Right atrium auricular region (tissue), 2 donors: ENCODE data around the gene CD47. TPM values are rescaled to one million over a fixed set of nuclear protein-coding genes. Genes with fewer than 3 reads are reported as not detected.
A peak's percentile ranks its signal among the peaks of the same experiment; 100 is the strongest.

Experiments used
- DNase-seq: peaks from one replicate; pipeline ENCODE4 v3.0.0-alpha.2; 2019; ENCODE audit warnings: low spot score
- H3K27ac ChIP-seq, 2 donors: fragments of 200-600 bp; sonication (generic); 1 replicate in 1 of 2; 2 replicates in 1 of 2; pipeline ENCODE4 v1.5.1; 2016 to 2019
- H3K27me3 ChIP-seq, 2 donors: fragments of 200-600 bp; sonication (generic); one replicate each; pipeline versions ENCODE4 v1.5.1 to v1.6.0; 2017 to 2019
- H3K36me3 ChIP-seq: fragments of 200-600 bp; sonication (generic); one replicate; pipeline ENCODE4 v1.5.1; 2016
- H3K4me1 ChIP-seq, 2 donors: fragments of 200-600 bp; sonication (generic); one replicate each; pipeline versions ENCODE4 v1.5.1 to v1.6.0; 2017 to 2019
- H3K4me3 ChIP-seq, 2 donors: fragments of 200-600 bp; sonication (generic); 1 replicate in 1 of 2; 2 replicates in 1 of 2; pipeline ENCODE4 v1.5.1; 2017 to 2019; ENCODE audit warnings: mild to moderate bottlenecking in 1 of 2, moderate library complexity in 1 of 2
- H3K9me3 ChIP-seq, 2 donors: fragments of 200-600 bp; sonication (generic); one replicate each; pipeline ENCODE4 v1.5.1; 2019
- CTCF ChIP-seq, 2 donors: fragments of 200-600 bp; sonication (generic); IDR thresholded peaks; one replicate each; pipeline ENCODE4 v1.5.1; 2019; ENCODE audit warnings: antibody characterized with exemption in 2 of 2
- total RNA-seq, 2 donors: library from RNA; depleted of rRNA; stranded (reverse); fragments of >200 nt; gene quantifications; one replicate each; pipeline ENCODE4 v1.1.0, GENCODE V29; 2016

Gene CD47
- total RNA-seq, 2 donors from 2014 or later: 52.1 to 92.2 TPM

- Histone ChIP-seq H3K27me3 (no peaks in the 10 kb centered on the region), H3K27ac (peak overlapping the region; percentile 1 to 25), H3K36me3 (no peaks in the 10 kb centered on the region), H3K9me3 (no peaks in the 10 kb centered on the region), H3K4me3 (peak overlapping the region; percentile 97 to 98), H3K4me1 (peaks cover 0 to 47% of the 10 kb centered on the region in 2 donors)
- no peak for DNase-seq
- no peak for TF ChIP-seq CTCF (IDR thresholded peaks at IDR 0.05)
These were observed 2.1 kb downstream of the CD47 start for GRCh38 chr3:108088697-108089096.

GRCh38 chr3:108088146-108088545 is 2.7 kb downstream of the CD47 start:
- Histone ChIP-seq H3K36me3 (no peaks in the 10 kb centered on the region), H3K4me3 (peak overlapping the region in 1 of 2 donors; percentile 98), H3K27ac (no peak overlapping the region), H3K9me3 (no peaks in the 10 kb centered on the region), H3K4me1 (peaks cover 0 to 53% of the 10 kb centered on the region in 2 donors), H3K27me3 (no peaks in the 10 kb centered on the region)
- no peak for DNase-seq
- TF ChIP-seq CTCF (IDR thresholded peaks at IDR 0.05): no peak

- TF ChIP-seq CTCF (IDR thresholded peaks at IDR 0.05): no peak
- Histone ChIP-seq H3K36me3 (no peaks in the 10 kb centered on the region), H3K4me3 (no peak overlapping the region), H3K27me3 (no peaks in the 10 kb centered on the region), H3K27ac (no peak overlapping the region), H3K9me3 (no peaks in the 10 kb centered on the region), H3K4me1 (peaks cover 0 to 54% of the 10 kb centered on the region in 2 donors)
- no peak for DNase-seq
These were observed 4.2 kb downstream of the CD47 start for GRCh38 chr3:108086653-108087052.

- no peaks in the 10 kb centered on the region for H3K27me3 ChIP-seq
- H3K9me3 ChIP-seq: no peaks in the 10 kb centered on the region
- DNase-seq: no peak
- H3K27ac ChIP-seq: no peak overlapping the region
- H3K36me3 ChIP-seq: no peaks in the 10 kb centered on the region
- no peak overlapping the region for H3K4me3 ChIP-seq
- TF ChIP-seq CTCF (IDR thresholded peaks at IDR 0.05): no peak
- peaks cover 0 to 50% of the 10 kb centered on the region in 2 donors for H3K4me1 ChIP-seq
These were observed 5.0 kb downstream of the CD47 start for GRCh38 chr3:108085810-108086350.

GRCh38 chr3:108085370-108085769 is 5.5 kb downstream of the CD47 start:
- no peak for DNase-seq
- Histone ChIP-seq H3K9me3 (no peaks in the 10 kb centered on the region), H3K27me3 (no peaks in the 10 kb centered on the region), H3K4me3 (no peak overlapping the region), H3K36me3 (no peaks in the 10 kb centered on the region), H3K27ac (no peak overlapping the region), H3K4me1 (peaks cover 0 to 50% of the 10 kb centered on the region in 2 donors)
- no peak for TF ChIP-seq CTCF (IDR thresholded peaks at IDR 0.05)

- Histone ChIP-seq H3K4me1 (peaks cover 0 to 20% of the 10 kb centered on the region in 2 donors), H3K27ac (no peak overlapping the region), H3K4me3 (no peak overlapping the region), H3K9me3 (no peaks in the 10 kb centered on the region), H3K36me3 (no peaks in the 10 kb centered on the region), H3K27me3 (no peaks in the 10 kb centered on the region)
- no peak for TF ChIP-seq CTCF (IDR thresholded peaks at IDR 0.05)
- no peak for DNase-seq
These were observed 11.0 kb downstream of the CD47 start for GRCh38 chr3:108079877-108080276.
